Left cardiac atrium (tissue), 4 donors: Measurements from ENCODE around the gene SFT2D3. TPM values are rescaled to one million over a fixed set of nuclear protein-coding genes. Genes with fewer than 3 reads are reported as not detected.
A peak's percentile ranks its signal among the peaks of the same experiment; 100 is the strongest.

Source experiments
- ATAC-seq, 2 donors: fragments of 200-7000 bp; cut with Tn5 transposase; one replicate each; pipeline ENCODE4 v1.9.1; 2020; ENCODE audit warnings: mild to moderate bottlenecking in 2 of 2, moderate library complexity in 2 of 2
- DNase-seq: peaks from one replicate; pipeline ENCODE4 v3.0.0-alpha.2; 2020
- intact Hi-C, 2 donors: fragments of 100-400 bp; cut with DNase I; formaldehyde crosslinking; loops; one replicate each; pipeline versions ENCODE4 v1.14.1 to v1.15.1; 2022 to 2023
- total RNA-seq, 2 donors: library from RNA; stranded (reverse); fragmentation: NEBNext Ultra II Directional; extraction: Animal tissue kit (Norgen Biotek cat#: 25700); gene quantifications; one replicate each; pipeline ENCODE4 v1.2.1, GENCODE V29; 2021
- donor health status: DM: no; HTN: yes; CAD: no.
- donor health status: DM: no; HTN: yes; CAD: no; lungs with severe emphysema.
- donor health status: DM: yes; HTN: yes; CAD: no.
- donor health status: Dilated cardiomyopathy.

Gene SFT2D3
- total RNA-seq, 2 donors from 2014 or later = 3.3 to 4.7 TPM

- intact Hi-C loops = no loop called here
- no peak for DNase-seq
- no peak for ATAC-seq
Measured at GRCh38 chr2:127678991-127679390, 22.3 kb upstream of the SFT2D3 start.

- ATAC-seq (no peak), DNase-seq (no peak)
- intact Hi-C loops = no loop called here
Measured at GRCh38 chr2:127679680-127680361, 21.5 kb upstream of the SFT2D3 start.

GRCh38 chr2:127680706-127681287, 20.5 kb upstream of the SFT2D3 start:
- ATAC-seq (no peak), DNase-seq (no peak)
- intact Hi-C loops = no loop called here

- DNase-seq (peak; percentile 66), ATAC-seq (peak; percentile 49 to 56)
- intact Hi-C loops = no loop called here
Measured at GRCh38 chr2:127681288-127681804, 20.0 kb upstream of the SFT2D3 start.

GRCh38 chr2:127681976-127682857, 19.1 kb upstream of the SFT2D3 start:
- no peak for ATAC-seq
- no peak for DNase-seq
- intact Hi-C loops = no loop called here

GRCh38 chr2:127683056-127683455, 18.2 kb upstream of the SFT2D3 start:
- intact Hi-C loops = no loop called here
- no peak for ATAC-seq
- DNase-seq = no peak

GRCh38 chr2:127683757-127684156, 17.5 kb upstream of the SFT2D3 start:
- ATAC-seq (peak in 1 of 2 donors; percentile 78), DNase-seq (no peak)
- intact Hi-C loops = no loop called here

- ATAC-seq = peak; percentile 34 to 44
- intact Hi-C loops = no loop called here
- no peak for DNase-seq
Measured at GRCh38 chr2:127685410-127686080, 15.8 kb upstream of the SFT2D3 start.

GRCh38 chr2:127688405-127688804, 12.9 kb upstream of the SFT2D3 start:
- no peak for DNase-seq
- no peak for ATAC-seq
- intact Hi-C loops = no loop called here

- DNase-seq (no peak), ATAC-seq (no peak)
- intact Hi-C loops = loop anchor here in 1 of 2 donors (10.0 kb wide), 1 partner anchor 96 kb away; no protein-coding TSS in a partner anchor
Measured at GRCh38 chr2:127690696-127691095, 10.6 kb upstream of the SFT2D3 start.

GRCh38 chr2:127694986-127695385, 6.3 kb upstream of the SFT2D3 start:
- intact Hi-C loops = loop anchor here in 1 of 2 donors (10.0 kb wide), 1 partner anchor 100 kb away; no protein-coding TSS in a partner anchor
- DNase-seq (peak; percentile 64), ATAC-seq (peak; percentile 56)

GRCh38 chr2:127695491-127696472, 5.5 kb upstream of the SFT2D3 start:
- peak; percentile 85 for DNase-seq
- ATAC-seq = peak; percentile 78 to 85
- intact Hi-C loops = loop anchor here in 1 of 2 donors (10.0 kb wide), 1 partner anchor 101 kb away; no protein-coding TSS in a partner anchor

- ATAC-seq = no peak
- DNase-seq = no peak
- intact Hi-C loops = loop anchor here in 1 of 2 donors (10.0 kb wide), 1 partner anchor 103 kb away; no protein-coding TSS in a partner anchor
Measured at GRCh38 chr2:127697482-127698180, 3.7 kb upstream of the SFT2D3 start.

GRCh38 chr2:127698553-127699355, 2.5 kb upstream of the SFT2D3 start:
- ATAC-seq = no peak
- intact Hi-C loops = loop anchor here in 1 of 2 donors (10.0 kb wide), 1 partner anchor 104 kb away; no protein-coding TSS in a partner anchor
- no peak for DNase-seq

GRCh38 chr2:127700527-127701192, 637 bp upstream of the SFT2D3 start:
- peak; percentile 5 to 62 for ATAC-seq
- intact Hi-C loops = loop anchor here in 1 of 2 donors (5.0 kb wide), 1 partner anchor 173 kb away; the partner anchor contains the start of gene IWS1
- peak; percentile 78 for DNase-seq
